HepG2 (cell line): ENCODE results near the gene ZDHHC6. TPM values are rescaled to one million over a fixed set of nuclear protein-coding genes. Genes with fewer than 3 reads are reported as not detected.

ENCODE experiments used
- BRCA1 ChIP-seq: sonication (generic); formaldehyde crosslinking; IDR thresholded peaks from 2 replicates; pipeline ENCODE4 v1.4.0; 2020; ENCODE audit warnings: missing genetic modification reagents
- CCDC6 ChIP-seq: sonication (generic); formaldehyde crosslinking; IDR thresholded peaks from 2 replicates; pipeline ENCODE4 v1.8.1; 2022; ENCODE audit warnings: mild to moderate bottlenecking, missing genetic modification reagents, moderate library complexity
- CENPBD1 ChIP-seq: sonication (generic); formaldehyde crosslinking; IDR thresholded peaks from 2 replicates; pipeline ENCODE4 v1.8.0; 2022; ENCODE audit warnings: missing genetic modification reagents, low read depth, mild to moderate bottlenecking, borderline replicate concordance
- E2F1 ChIP-seq: sonication (generic); formaldehyde crosslinking; IDR thresholded peaks from 2 replicates; pipeline ENCODE4 v1.5.0; 2020; ENCODE audit warnings: missing genetic modification reagents
- ELF4 ChIP-seq: sonication (generic); formaldehyde crosslinking; IDR thresholded peaks from 2 replicates; pipeline ENCODE4 v1.5.0; 2020; ENCODE audit warnings: missing genetic modification reagents, mild to moderate bottlenecking, moderate library complexity, borderline replicate concordance
- GABPB1 ChIP-seq: IDR thresholded peaks from 2 replicates; pipeline ENCODE4 v1.6.1; 2016; ENCODE audit warnings: mild to moderate bottlenecking, missing genetic modification reagents, moderate library complexity, missing compliant biosample characterization
- MYPOP ChIP-seq: sonication (generic); formaldehyde crosslinking; IDR thresholded peaks from 2 replicates; pipeline ENCODE4 v1.8.1; 2023; ENCODE audit warnings: mild to moderate bottlenecking, moderate library complexity, missing genetic modification reagents
- PCBP1 ChIP-seq: fragments of 200-400 bp; formaldehyde crosslinking; IDR thresholded peaks from 2 replicates; pipeline ENCODE4 v1.6.1; 2017; ENCODE audit warnings: mild to moderate bottlenecking, low read depth, low read length, borderline replicate concordance
- RBFOX2 ChIP-seq: fragments of 200-400 bp; formaldehyde crosslinking; IDR thresholded peaks from 2 replicates; pipeline ENCODE4 v1.6.1; 2017; ENCODE audit warnings: low read depth, mild to moderate bottlenecking, low read length
- SOX6 ChIP-seq, 2 experiments: fragments of 450-650 bp in 1 of 2; sonication (generic) in 1 of 2; formaldehyde crosslinking in 1 of 2; IDR thresholded peaks; 2 replicates each; pipeline versions ENCODE4 v1.4.0 to v1.6.1; 2017 to 2020; ENCODE audit warnings: antibody characterized with exemption in 1 of 2, mild to moderate bottlenecking in 1 of 2, missing genetic modification reagents in 1 of 2
- SRY ChIP-seq: sonication (generic); formaldehyde crosslinking; IDR thresholded peaks from 2 replicates; pipeline ENCODE4 v1.8.0; 2022; ENCODE audit warnings: mild to moderate bottlenecking, missing genetic modification reagents
- TARDBP ChIP-seq: sonication (generic); formaldehyde crosslinking; IDR thresholded peaks from 2 replicates; pipeline ENCODE4 v1.8.0; 2022; ENCODE audit warnings: mild to moderate bottlenecking, missing genetic modification reagents
- ZBTB10 ChIP-seq: sonication (generic); formaldehyde crosslinking; IDR thresholded peaks from 2 replicates; pipeline ENCODE4 v1.4.0; 2020; ENCODE audit warnings: missing genetic modification reagents, borderline replicate concordance
- ZNF317 ChIP-seq: sonication (generic); formaldehyde crosslinking; IDR thresholded peaks from 2 replicates; pipeline ENCODE4 v1.5.0; 2020; ENCODE audit warnings: mild to moderate bottlenecking, missing genetic modification reagents
- ZNF430 ChIP-seq: sonication (generic); formaldehyde crosslinking; IDR thresholded peaks from 2 replicates; pipeline ENCODE4 v1.9.0; 2021; ENCODE audit warnings: mild to moderate bottlenecking, missing genetic modification reagents
- ZNF530 ChIP-seq: sonication (generic); formaldehyde crosslinking; IDR thresholded peaks from 2 replicates; pipeline ENCODE4 v1.5.0; 2020; ENCODE audit warnings: low read depth, mild to moderate bottlenecking, missing genetic modification reagents
- ZNF557 ChIP-seq: sonication (generic); formaldehyde crosslinking; IDR thresholded peaks from 2 replicates; pipeline ENCODE4 v1.4.0; 2020; ENCODE audit warnings: missing genetic modification reagents
- ZNF790 ChIP-seq: sonication (generic); formaldehyde crosslinking; IDR thresholded peaks from 2 replicates; pipeline ENCODE4 v1.8.0; 2022; ENCODE audit warnings: missing genetic modification reagents, mild to moderate bottlenecking, borderline replicate concordance
- ZNF839 ChIP-seq: sonication (generic); formaldehyde crosslinking; IDR thresholded peaks from 2 replicates; pipeline ENCODE4 v1.4.0; 2020; ENCODE audit warnings: missing genetic modification reagents, mild to moderate bottlenecking, borderline replicate concordance
- ZNF891 ChIP-seq: sonication (generic); formaldehyde crosslinking; IDR thresholded peaks from 2 replicates; pipeline ENCODE4 v1.5.0; 2020; ENCODE audit warnings: mild to moderate bottlenecking, missing genetic modification reagents
- polyA plus RNA-seq, 8 experiments: library from polyadenylated mRNA; depleted of rRNA in 3 of 8; stranded (reverse) in 7 of 8; unstranded in 1 of 8; fragments of >200 nt; fragmentation: Illumina TruSeq in 4 of 8; extraction: Trizol in 4 of 8; gene quantifications; 2 replicates each; pipeline versions ENCODE4 v1.2.1 to v1.2.3, GENCODE V29; 2011 to 2016; ENCODE audit warnings: low read depth in 4 of 8, missing spikeins in 1 of 8, mixed read lengths in 1 of 8; ENCODE audit not compliant: insufficient read depth in 1 of 8
- total RNA-seq, 5 experiments: library from RNA; depleted of rRNA; stranded (reverse); fragments of >200 nt; fragmentation: Illumina TruSeq; extraction: Trizol; gene quantifications; 2 replicates each; pipeline ENCODE4 v1.2.3, GENCODE V29; 2016; ENCODE audit warnings: low read depth in 1 of 5

Gene ZDHHC6
- total and polyA plus RNA-seq, 2 of the 13 experiments (the other 11 are each of a cell fraction or from before 2014, with no cell fraction given), result 20.9 to 49.4 TPM

- TF ChIP-seq E2F1 (CRISPR knock-in tag) (peak; percentile 56; the same call in 1 of the 2 replicates), ZNF790 (CRISPR knock-in tag) (no peak), ZNF530 (CRISPR knock-in tag) (no peak), GABPB1 (peak; percentile 97), SRY (CRISPR knock-in tag) (0 out of 2 replicates have a peak, but pooled peaks have one; percentile 61), PCBP1 (peak; percentile 85; the same call in 1 of the 2 replicates), ZNF557 (no peak), SOX6 (IDR thresholded peaks at IDR 0.05) (no peak), SOX6 (CRISPR knock-in tag; IDR thresholded peaks at IDR 0.05) (peak; percentile 60; the same call in 1 of the 2 replicates), CENPBD1 (CRISPR knock-in tag) (peak; percentile 49; the same call in 1 of the 2 replicates), ZNF317 (CRISPR knock-in tag) (peak; percentile 48; the same call in 1 of the 2 replicates), ZNF891 (peak; percentile 14; the same call in 1 of the 2 replicates), ELF4 (CRISPR knock-in tag) (peak; percentile 81; the same call in 1 of the 2 replicates), ZNF839 (CRISPR knock-in tag) (peak; percentile 91), BRCA1 (no peak), CCDC6 (CRISPR knock-in tag) (peak; percentile 5; the same call in 1 of the 2 replicates), TARDBP (no peak; the same call in 1 of the 2 replicates), ZBTB10 (CRISPR knock-in tag) (peak; percentile 74; the same call in 1 of the 2 replicates), MYPOP (CRISPR knock-in tag) (peak; percentile 38; the same call in 1 of the 2 replicates), ZNF430 (0 out of 2 replicates have a peak, but pooled peaks have one; percentile 62), RBFOX2 (peak; percentile 77)
Observed at GRCh38 chr10:112446855-112447619, at the start of gene ZDHHC6, which contains the start of gene VTI1A (continued).
